GM12872 (cell line): ENCODE measurements around the gene GSG1.

Experiments
- TF ChIP-seq, protein P1 (sequence below): IDR thresholded peaks from 3 replicates; pipeline ENCODE4 v1.5.1; 2011; ENCODE audit warnings: low read depth, mild to moderate bottlenecking, low read length, moderate library complexity; ENCODE audit not compliant: insufficient read depth

Gene GSG1

DNA sequence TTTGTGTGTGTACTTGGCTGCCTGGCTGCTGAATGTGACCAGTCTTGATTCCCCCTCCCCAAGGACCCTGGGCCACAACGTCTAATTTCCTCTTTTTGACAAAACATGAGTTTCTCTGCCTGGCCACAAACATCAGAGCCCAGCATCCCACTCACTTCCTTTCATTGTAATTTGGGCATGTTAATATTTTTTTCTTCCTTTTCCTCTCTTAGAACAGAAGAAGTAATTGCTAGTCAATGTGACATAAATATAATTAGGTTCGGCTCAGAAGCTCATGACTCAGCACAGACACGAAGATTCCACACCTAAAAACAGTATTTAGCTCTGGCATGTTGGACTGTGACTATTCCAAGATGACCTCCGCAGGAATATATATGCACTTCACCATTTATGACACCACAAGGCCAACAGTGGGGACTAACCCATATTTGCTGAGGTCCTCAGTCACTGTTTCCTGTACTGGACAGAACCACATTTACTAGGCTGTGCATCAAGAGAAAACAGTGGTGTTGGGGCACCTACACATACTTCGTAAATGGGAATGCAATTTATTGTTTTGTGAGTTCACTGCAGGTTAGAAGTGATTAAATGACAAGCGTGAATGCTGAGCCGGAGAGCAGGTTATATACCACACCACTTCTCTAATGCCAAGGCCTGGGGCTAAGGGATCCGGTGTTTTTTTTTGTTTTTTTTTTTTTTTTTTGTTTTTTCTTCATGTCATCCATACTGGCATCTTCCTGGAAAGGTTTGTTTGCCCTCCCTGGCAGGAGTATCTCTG lies 4.2 kb downstream of the GSG1 start:
- TF ChIP-seq, protein P1, sequence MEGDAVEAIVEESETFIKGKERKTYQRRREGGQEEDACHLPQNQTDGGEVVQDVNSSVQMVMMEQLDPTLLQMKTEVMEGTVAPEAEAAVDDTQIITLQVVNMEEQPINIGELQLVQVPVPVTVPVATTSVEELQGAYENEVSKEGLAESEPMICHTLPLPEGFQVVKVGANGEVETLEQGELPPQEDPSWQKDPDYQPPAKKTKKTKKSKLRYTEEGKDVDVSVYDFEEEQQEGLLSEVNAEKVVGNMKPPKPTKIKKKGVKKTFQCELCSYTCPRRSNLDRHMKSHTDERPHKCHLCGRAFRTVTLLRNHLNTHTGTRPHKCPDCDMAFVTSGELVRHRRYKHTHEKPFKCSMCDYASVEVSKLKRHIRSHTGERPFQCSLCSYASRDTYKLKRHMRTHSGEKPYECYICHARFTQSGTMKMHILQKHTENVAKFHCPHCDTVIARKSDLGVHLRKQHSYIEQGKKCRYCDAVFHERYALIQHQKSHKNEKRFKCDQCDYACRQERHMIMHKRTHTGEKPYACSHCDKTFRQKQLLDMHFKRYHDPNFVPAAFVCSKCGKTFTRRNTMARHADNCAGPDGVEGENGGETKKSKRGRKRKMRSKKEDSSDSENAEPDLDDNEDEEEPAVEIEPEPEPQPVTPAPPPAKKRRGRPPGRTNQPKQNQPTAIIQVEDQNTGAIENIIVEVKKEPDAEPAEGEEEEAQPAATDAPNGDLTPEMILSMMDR, result no peak

DNA sequence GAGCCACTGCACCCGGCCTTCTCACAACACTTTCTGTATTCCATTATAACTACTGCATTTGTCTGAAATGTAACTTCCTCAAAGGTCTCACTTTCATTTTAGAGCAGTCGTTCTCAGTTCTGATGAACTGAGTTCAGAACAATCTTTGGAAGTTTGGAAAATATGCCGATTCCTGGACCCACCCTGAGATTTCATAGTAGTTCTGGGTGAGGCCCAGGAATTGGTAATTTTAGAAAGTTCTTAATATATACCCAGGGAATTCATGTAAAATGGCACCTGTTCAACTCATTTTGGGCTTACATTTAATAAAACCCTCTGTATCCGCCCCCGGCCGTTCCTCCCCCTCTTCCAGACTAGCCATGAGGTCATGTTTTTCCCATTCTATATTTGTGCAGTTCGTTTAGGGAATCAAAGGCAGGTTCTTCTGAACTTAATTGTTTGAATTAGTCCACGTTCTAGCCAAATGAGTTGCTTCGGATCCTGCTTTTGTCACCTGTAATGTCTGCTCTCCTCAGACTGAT lies 5.9 kb downstream of the GSG1 start:
- TF ChIP-seq, protein P1, result no peak

DNA sequence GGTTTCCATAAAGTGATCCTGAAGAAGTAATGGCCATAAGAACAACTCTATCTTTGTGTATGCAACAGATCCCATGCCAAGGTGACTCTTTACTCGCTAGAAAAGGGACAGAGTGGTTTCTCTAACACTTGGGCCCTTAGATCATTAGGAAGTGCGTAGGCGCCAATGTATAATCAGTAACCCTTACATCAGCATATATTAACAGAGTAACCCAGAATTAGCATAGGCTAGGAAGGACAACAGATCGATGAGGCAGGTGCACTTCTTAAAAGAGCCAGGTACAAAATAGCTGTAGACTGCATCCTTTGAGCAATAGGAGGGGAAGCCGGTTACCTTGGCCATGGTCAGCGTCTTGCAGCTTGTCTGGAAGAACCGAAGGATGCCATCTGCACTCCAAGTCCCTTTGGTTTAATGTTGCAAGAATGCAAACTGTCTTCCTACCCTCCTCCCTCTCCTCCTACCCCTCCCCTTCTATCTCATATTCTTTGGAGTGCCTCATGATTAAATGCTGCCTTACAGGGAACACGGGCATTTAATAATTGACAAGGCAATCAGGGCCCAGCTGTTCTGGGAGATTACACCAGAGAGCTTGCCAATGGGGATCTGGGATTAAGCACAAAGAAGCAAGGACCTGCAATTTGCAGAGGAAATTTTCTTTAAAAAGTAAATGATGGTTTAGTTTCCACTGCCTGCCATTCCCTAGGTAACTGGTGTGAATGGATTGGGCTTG lies 8.0 kb downstream of the GSG1 start:
- TF ChIP-seq, protein P1, result no peak

DNA sequence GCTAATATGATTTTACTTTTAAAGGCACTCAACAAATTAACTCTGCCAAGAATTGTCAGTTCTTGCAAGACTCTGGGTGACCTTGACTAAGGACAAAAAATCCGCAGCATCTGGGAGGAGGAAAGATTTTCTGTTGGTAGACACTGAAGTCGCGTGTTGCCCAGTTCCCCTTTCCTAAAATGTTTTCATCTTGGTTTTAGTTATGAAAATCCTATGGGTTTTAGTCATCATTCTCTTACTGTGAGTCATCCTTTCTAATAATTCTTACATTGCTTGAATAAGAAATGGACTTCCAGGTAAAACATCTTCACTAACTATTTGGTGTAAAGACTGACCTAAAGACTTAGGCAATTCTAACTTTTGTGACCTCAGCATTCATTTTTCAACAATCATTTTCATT lies 9.1 kb downstream of the GSG1 start:
- TF ChIP-seq, protein P1, result no peak

DNA sequence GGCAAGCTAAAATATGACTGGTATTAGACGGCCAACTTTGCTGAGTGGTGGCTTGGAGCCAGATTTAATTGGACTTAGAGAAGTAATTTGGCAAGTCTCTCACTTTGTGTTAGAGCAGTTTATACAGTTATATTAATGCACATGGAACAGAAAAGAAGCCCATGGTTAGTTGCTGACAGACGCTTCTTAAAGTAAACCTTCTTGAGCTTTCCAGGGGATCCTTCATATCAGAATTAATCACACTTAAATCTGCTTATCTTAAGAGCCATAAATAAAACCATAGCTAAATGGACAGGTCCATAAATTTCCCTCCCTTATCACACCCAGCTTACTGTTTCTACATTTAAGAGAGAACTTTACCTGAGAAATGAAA lies 9.6 kb downstream of the GSG1 start:
- TF ChIP-seq, protein P1, result no peak

DNA sequence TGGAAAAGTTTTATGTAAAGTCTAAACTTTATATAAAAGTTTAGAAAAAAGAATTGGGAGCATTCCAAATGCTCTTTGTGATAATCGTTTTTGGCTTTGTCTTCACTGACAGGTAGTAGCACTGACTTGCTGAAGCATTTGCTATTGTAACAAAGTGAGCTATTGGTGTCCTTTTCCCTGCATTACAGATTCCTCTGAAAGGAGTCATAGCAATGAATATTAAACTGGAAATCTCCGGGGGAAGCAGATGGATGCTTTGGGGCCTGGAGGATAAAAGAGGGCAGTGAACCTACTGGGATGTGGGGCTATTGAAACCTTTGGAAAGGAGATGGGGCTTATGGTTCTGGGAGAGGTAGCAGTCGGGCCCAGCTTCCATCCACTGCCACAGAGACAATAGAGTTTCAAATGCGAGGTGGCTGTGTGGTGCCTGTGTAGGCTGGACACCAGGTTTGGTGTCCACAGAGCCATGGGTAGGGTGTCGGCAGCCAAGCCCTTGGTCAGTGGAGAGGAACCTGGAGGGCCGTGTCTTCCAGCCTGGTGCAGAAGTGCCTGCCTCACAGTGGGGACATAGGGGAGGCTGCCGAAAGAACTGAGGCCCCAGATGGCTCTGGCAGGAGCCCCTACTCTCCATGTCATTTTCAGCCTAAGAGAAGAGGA lies 10.1 kb downstream of the GSG1 start:
- TF ChIP-seq, protein P1, result no peak

GRCh38 chr12:13091832-13092231 lies 11.6 kb downstream of the GSG1 start:
- TF ChIP-seq, protein P1, result no peak
